HCT116 (cell line): ENCODE measurements around the gene AKR1C4. TPM values are rescaled to one million over a fixed set of nuclear protein-coding genes. Genes with fewer than 3 reads are reported as not detected.

Experiments used
- ATAC-seq: fragments of 200-7000 bp; cut with Tn5 transposase; 2 replicates; pipeline ENCODE4 v1.9.1; 2020; ENCODE audit warnings: mild to moderate bottlenecking, moderate library complexity
- BruUV-seq: library from RNA; stranded (reverse); fragments of 400-500 nt; replicated peaks from 2 replicates; lab custom pipeline; 2021; lab: Mats Ljungman, UMichigan
- CTCF ChIA-PET: fragments of 300-600 bp; sonication (Branson Sonifier 250); formaldehyde crosslinking; loops from one replicate; lab custom pipeline; 2021; ENCODE audit warnings: antibody characterized with exemption; lab: Charles Lee
- POLR2A ChIA-PET: fragments of 300-600, 350-600 bp; sonication (Branson Sonifier 250); formaldehyde crosslinking; loops from one replicate; lab custom pipeline; 2021; ENCODE audit warnings: antibody characterized with exemption; lab: Charles Lee
- RAD21 ChIA-PET, 2 experiments: fragments of 300-600 bp; sonication (Branson Sonifier 250); formaldehyde crosslinking; loops; one replicate each; lab custom pipeline; 2023; ENCODE audit warnings: low total read pairs in 2 of 2; ENCODE audit not compliant: uncharacterized antibody in 2 of 2, unreplicated experiment in 2 of 2, low non-redundant PET in 1 of 2; lab: Charles Lee
- DNase-seq: peaks from one replicate; pipeline ENCODE4 v3.0.0-alpha.2; 2010; ENCODE audit warnings: low read depth, low spot score
- H2AFZ ChIP-seq: fragments of 200-600 bp; shearing (Covaris generic), sonication (generic); 2 replicates; pipeline ENCODE4 v1.6.1; 2017; ENCODE audit warnings: low read depth, mixed run types, mixed read lengths, antibody characterized with exemption, low read length; ENCODE audit not compliant: poor library complexity, severe bottlenecking
- H3K27ac ChIP-seq: 2 replicates; pipeline ENCODE4 v1.5.1; 2012; ENCODE audit warnings: low read depth, low read length
- H3K27me3 ChIP-seq: fragments of 200-600 bp; sonication (generic); 2 replicates; pipeline ENCODE4 v1.6.1; 2016; ENCODE audit warnings: mixed run types, low read length, mixed read lengths; ENCODE audit not compliant: insufficient read depth
- H3K36me3 ChIP-seq, 2 experiments: fragments of 200-500 bp in 1 of 2; fragments of 200-600 bp in 1 of 2; sonication (Bioruptor generic) in 1 of 2; sonication (generic) in 1 of 2; 2 replicates each; pipeline versions ENCODE4 v1.5.1 to v1.6.1; 2014 to 2016; ENCODE audit warnings: low read length in 2 of 2, inconsistent platforms in 1 of 2, mixed read lengths in 1 of 2, mixed run types in 1 of 2; ENCODE audit not compliant: insufficient read depth in 2 of 2, control insufficient read depth in 1 of 2
- H3K4me1 ChIP-seq, 2 experiments: fragments of 200-600 bp in 1 of 2; sonication (generic) in 1 of 2; 2 replicates each; pipeline versions ENCODE4 v1.5.1 to v1.6.1; 2012 to 2017; ENCODE audit warnings: low read length in 2 of 2, inconsistent platforms in 1 of 2, mild to moderate bottlenecking in 1 of 2, mixed read lengths in 1 of 2, mixed run types in 1 of 2, moderate library complexity in 1 of 2; ENCODE audit not compliant: insufficient read depth in 2 of 2, control insufficient read depth in 1 of 2
- H3K4me2 ChIP-seq: fragments of 200-600 bp; sonication (generic); 2 replicates; pipeline ENCODE4 v1.6.1; 2017; ENCODE audit warnings: mixed run types, low read length, mixed read lengths
- H3K4me3 ChIP-seq, 2 experiments: fragments of 200-600 bp in 1 of 2; sonication (generic) in 1 of 2; replicated peaks in 1 of 2; 2 replicates each; pipeline ENCODE4 v1.5.1; 2011 to 2016; ENCODE audit warnings: low read length in 2 of 2, control low read depth in 1 of 2, low read depth in 1 of 2, mild to moderate bottlenecking in 1 of 2, mixed read lengths in 1 of 2, mixed run types in 1 of 2
- H3K79me2 ChIP-seq: fragments of 200-600 bp; sonication (generic); 2 replicates; pipeline ENCODE4 v1.6.1; 2017; ENCODE audit warnings: mild to moderate bottlenecking, mixed run types, low read length, moderate library complexity, mixed read lengths; ENCODE audit not compliant: insufficient read depth
- H3K9ac ChIP-seq: fragments of 200-600 bp; sonication (generic); 2 replicates; pipeline ENCODE4 v1.6.1; 2016; ENCODE audit warnings: low read length, mixed read lengths
- H3K9me2 ChIP-seq: fragments of 200-600 bp; sonication (generic), shearing (Covaris generic); 2 replicates; pipeline ENCODE4 v1.6.1; 2017; ENCODE audit warnings: mixed run types, mild to moderate bottlenecking, moderate library complexity; ENCODE audit not compliant: insufficient read depth
- H3K9me3 ChIP-seq, 2 experiments: fragments of 200-500 bp in 1 of 2; fragments of 200-600 bp in 1 of 2; sonication (Bioruptor generic) in 1 of 2; sonication (generic) in 1 of 2; 2 replicates each; pipeline ENCODE4 v1.6.1; 2014 to 2017; ENCODE audit warnings: low read length in 2 of 2, mixed read lengths in 2 of 2, inconsistent platforms in 1 of 2, low read depth in 1 of 2, mild to moderate bottlenecking in 1 of 2, mixed run types in 1 of 2, moderate library complexity in 1 of 2; ENCODE audit not compliant: control insufficient read depth in 1 of 2, insufficient read depth in 1 of 2
- H4K20me1 ChIP-seq: fragments of 200-600 bp; sonication (generic), shearing (Covaris generic); 2 replicates; pipeline ENCODE4 v1.6.1; 2017; ENCODE audit warnings: mixed run types, mild to moderate bottlenecking, moderate library complexity; ENCODE audit not compliant: insufficient read depth
- CBX3 ChIP-seq: IDR thresholded peaks from 2 replicates; pipeline ENCODE4 v1.6.1; 2012; ENCODE audit warnings: low read depth
- CEBPB ChIP-seq: IDR thresholded peaks from 2 replicates; pipeline ENCODE4 v1.6.1; 2012; ENCODE audit warnings: low read depth
- CTCF ChIP-seq, 3 experiments: fragments of 200-600 bp in 1 of 3; sonication (generic) in 1 of 3; IDR thresholded peaks in 2 of 3; conservative IDR thresholded peaks in 1 of 3; 2 replicates each; pipeline ENCODE4 v1.5.1; 2012 to 2017; ENCODE audit warnings: low read depth in 2 of 3, low read length in 2 of 3, antibody characterized with exemption in 1 of 3, borderline replicate concordance in 1 of 3, control low read depth in 1 of 3, mild to moderate bottlenecking in 1 of 3, mixed read lengths in 1 of 3, mixed run types in 1 of 3, moderate library complexity in 1 of 3; ENCODE audit not compliant: insufficient read depth in 1 of 3
- EGR1 ChIP-seq: IDR thresholded peaks from 2 replicates; pipeline ENCODE4 v1.6.1; 2012; ENCODE audit warnings: low read depth
- EZH2 ChIP-seq: fragments of 200-600 bp; sonication (generic); IDR thresholded peaks from 2 replicates; pipeline ENCODE4 v1.6.1; 2017; ENCODE audit warnings: antibody characterized with exemption, mixed run types
- EZH2phosphoT487 ChIP-seq: fragments of 200-600 bp; IDR thresholded peaks from 2 replicates; pipeline ENCODE4 v1.6.1; 2018; ENCODE audit warnings: antibody characterized with exemption, borderline replicate concordance
- FOSL1 ChIP-seq: IDR thresholded peaks from 2 replicates; pipeline ENCODE4 v1.6.1; 2012; ENCODE audit warnings: low read depth
- JUND ChIP-seq: IDR thresholded peaks from 2 replicates; pipeline ENCODE4 v1.6.1; 2012
- POLR2AphosphoS5 ChIP-seq: IDR thresholded peaks from 2 replicates; pipeline ENCODE4 v1.6.1; 2011; ENCODE audit warnings: mild to moderate bottlenecking, low read depth, low read length, moderate library complexity
- RAD21 ChIP-seq: IDR thresholded peaks from 2 replicates; pipeline ENCODE4 v1.6.1; 2012; ENCODE audit warnings: low read depth, mild to moderate bottlenecking
- REST ChIP-seq: IDR thresholded peaks from 2 replicates; pipeline ENCODE4 v1.6.1; 2012; ENCODE audit warnings: low read depth
- SIN3A ChIP-seq: IDR thresholded peaks from 2 replicates; pipeline ENCODE4 v1.6.1; 2012; ENCODE audit warnings: low read depth
- SP1 ChIP-seq: IDR thresholded peaks from 2 replicates; pipeline ENCODE4 v1.6.1; 2012; ENCODE audit warnings: low read depth
- SRF ChIP-seq: IDR thresholded peaks from 2 replicates; pipeline ENCODE4 v1.6.1; 2012; ENCODE audit warnings: low read depth
- ZFX ChIP-seq: fragments of 450-650 bp; IDR thresholded peaks from 2 replicates; pipeline ENCODE4 v1.6.1; 2017
- ZNF274 ChIP-seq: fragments of 200-500 bp; sonication (Bioruptor generic); IDR thresholded peaks from 2 replicates; pipeline ENCODE4 v1.6.1; 2014; ENCODE audit warnings: mild to moderate bottlenecking, low read depth, low read length, inconsistent platforms
- intact Hi-C: fragments of 100-400 bp; cut with micrococcal nuclease; formaldehyde crosslinking; loops from 2 replicates; pipeline ENCODE4 v1.10.0; 2022
- total RNA-seq: library from RNA; stranded (reverse); gene quantifications from one replicate; pipeline ENCODE4 v1.2.1, GENCODE V29; 2021; ENCODE audit not compliant: unreplicated experiment
- TF ChIP-seq, protein P1 (sequence below): IDR thresholded peaks from 2 replicates; pipeline ENCODE4 v1.6.1; 2012

The AKR1C4 gene
- total RNA-seq, 1 experiment from 2014 or later: not detected

DNA sequence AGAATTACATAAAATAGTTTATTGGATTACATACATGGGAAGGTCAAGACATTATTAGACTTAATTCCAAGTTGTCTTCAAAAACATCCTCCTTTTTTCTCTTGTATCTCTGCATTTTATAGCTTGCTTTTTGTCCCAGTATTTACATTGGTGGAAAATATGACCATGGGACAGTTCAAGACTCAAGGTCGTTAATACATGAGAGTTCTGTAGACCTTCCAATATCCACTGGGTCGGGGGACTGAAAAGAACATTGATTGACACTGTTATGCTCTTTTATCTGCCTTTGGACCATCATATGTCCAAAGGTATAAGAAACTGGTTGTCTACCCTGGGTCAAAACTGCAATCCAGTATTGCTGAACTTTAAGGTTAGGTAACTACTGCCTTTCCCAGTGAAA is 36.7 kb downstream of the AKR1C4 start:
- no peak for ATAC-seq
- no peaks in the 10 kb centered on the region for H3K79me2 ChIP-seq
- ChIA-PET RAD21 (no interaction called here), POLR2A (no interaction called here), CTCF (no interaction called here)
- no peaks in the 10 kb centered on the region for H3K36me3 ChIP-seq
- H2AFZ ChIP-seq: no peak overlapping the region
- TF ChIP-seq RAD21 (no peak), SIN3A (no peak), JUND (no peak), EZH2phosphoT487 (no peak), POLR2AphosphoS5 (no peak), EGR1 (no peak), EZH2 (no peak), ZFX (no peak), CEBPB (no peak), SP1 (no peak), CTCF (IDR thresholded peaks at IDR 0.05 in 2 of 3, conservative IDR thresholded peaks at IDR 0.05 in 1 of 3; ENCODE audit: borderline replicate concordance in 1 of 3, insufficient read depth in 1 of 3, low read depth in 2 of 3, low read length in 2 of 3) (no peak), FOSL1 (no peak), CBX3 (no peak), ZNF274 (no peak), REST (no peak), SRF (no peak)
- TF ChIP-seq, protein P1, sequence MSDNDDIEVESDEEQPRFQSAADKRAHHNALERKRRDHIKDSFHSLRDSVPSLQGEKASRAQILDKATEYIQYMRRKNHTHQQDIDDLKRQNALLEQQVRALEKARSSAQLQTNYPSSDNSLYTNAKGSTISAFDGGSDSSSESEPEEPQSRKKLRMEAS: no peak
- no peak for DNase-seq
- H3K9me2 ChIP-seq: no peaks in the 10 kb centered on the region
- H3K4me1 ChIP-seq: no peaks in the 10 kb centered on the region
- no peaks in the 10 kb centered on the region for H3K9me3 ChIP-seq
- no peak overlapping the region for H3K9ac ChIP-seq
- H3K4me2 ChIP-seq: no peak overlapping the region
- H3K27me3 ChIP-seq: no peaks in the 10 kb centered on the region
- no TSS peak for BruUV-seq
- no peak overlapping the region for H3K4me3 ChIP-seq
- no peak overlapping the region for H3K27ac ChIP-seq
- intact Hi-C loops: no loop called here
- H4K20me1 ChIP-seq: no peaks in the 10 kb centered on the region
